Activated T-helper 1 cell treated with anti-CD3 and anti-CD28 coated beads, Interleukin-12 subunit alpha, Interleukin-12 subunit beta, Interleukin-2, Interleukin-4 antibody, amounts not matched to agents 30 ng/mL and 10 ng/mL and 1 ng/mL, durations not matched to agents 14 hours and 24 hours and 36 hours (primary cell): ENCODE data around the gene FCN2. TPM values are rescaled to one million over a fixed set of nuclear protein-coding genes. Genes with fewer than 3 reads are reported as not detected.

Experiments
- DNase-seq: peaks from one replicate; pipeline ENCODE4 v3.0.0; 2021; ENCODE audit warnings: low spot score
- H3K27ac Mint-ChIP-seq: one replicate; pipeline ENCODE4 v1.8.0; 2021; ENCODE audit warnings: mild to moderate bottlenecking, mixed read lengths
- H3K27me3 Mint-ChIP-seq: one replicate; pipeline ENCODE4 v1.8.0; 2022; ENCODE audit warnings: mild to moderate bottlenecking, moderate library complexity, mixed read lengths; ENCODE audit not compliant: insufficient read depth
- H3K36me3 Mint-ChIP-seq: one replicate; pipeline ENCODE4 v1.8.0; 2021; ENCODE audit warnings: low read depth, mixed read lengths
- H3K4me1 Mint-ChIP-seq: one replicate; pipeline ENCODE4 v1.8.0; 2021; ENCODE audit warnings: low read depth, mixed read lengths
- H3K4me3 Mint-ChIP-seq: one replicate; pipeline ENCODE4 v1.8.0; 2021; ENCODE audit warnings: mild to moderate bottlenecking, moderate library complexity, mixed read lengths
- H3K9me3 Mint-ChIP-seq: one replicate; pipeline ENCODE4 v1.8.0; 2021; ENCODE audit warnings: mixed read lengths
- intact Hi-C: fragments of 100-400 bp; cut with micrococcal nuclease; formaldehyde crosslinking; loops from one replicate; pipeline ENCODE4 v1.15.1; 2024
- total RNA-seq: library from RNA; stranded (reverse); gene quantifications from 2 replicates; pipeline ENCODE4 v1.2.3, GENCODE V29; 2022

The FCN2 gene
- total RNA-seq, 1 donor from 2014 or later, result not detected

GRCh38 chr9:134899168-134899567 lies 18.6 kb downstream of the FCN2 start:
- no peaks in the 10 kb centered on the region for H3K27me3 Mint-ChIP-seq
- H3K9me3 Mint-ChIP-seq, result peaks cover 17% of the 10 kb centered on the region
- H3K27ac Mint-ChIP-seq, result no peak overlapping the region
- no peak for DNase-seq
- intact Hi-C loops, result no loop called here
- H3K4me1 Mint-ChIP-seq, result no peaks in the 10 kb centered on the region
- H3K4me3 Mint-ChIP-seq, result no peak overlapping the region
- H3K36me3 Mint-ChIP-seq, result no peaks in the 10 kb centered on the region

GRCh38 chr9:134899818-134900217 lies 19.2 kb downstream of the FCN2 start:
- Mint-ChIP-seq H3K4me3 (no peak overlapping the region), H3K4me1 (no peaks in the 10 kb centered on the region), H3K27me3 (peaks cover 1% of the 10 kb centered on the region), H3K9me3 (peaks cover 17% of the 10 kb centered on the region), H3K36me3 (no peaks in the 10 kb centered on the region), H3K27ac (no peak overlapping the region)
- intact Hi-C loops, result no loop called here
- DNase-seq, result no peak

GRCh38 chr9:134902936-134903335 lies 22.3 kb downstream of the FCN2 start:
- intact Hi-C loops, result no loop called here
- Mint-ChIP-seq H3K27ac (no peak overlapping the region), H3K4me1 (no peaks in the 10 kb centered on the region), H3K4me3 (no peak overlapping the region), H3K27me3 (peaks cover 3% of the 10 kb centered on the region), H3K36me3 (no peaks in the 10 kb centered on the region), H3K9me3 (peaks cover 11% of the 10 kb centered on the region)
- DNase-seq, result no peak

GRCh38 chr9:134908524-134909309 lies 28.1 kb downstream of the FCN2 start:
- H3K27me3 Mint-ChIP-seq, result peaks cover 11% of the 10 kb centered on the region
- H3K27ac Mint-ChIP-seq, result no peak overlapping the region
- H3K36me3 Mint-ChIP-seq, result no peaks in the 10 kb centered on the region
- no peak overlapping the region for H3K4me3 Mint-ChIP-seq
- no peaks in the 10 kb centered on the region for H3K9me3 Mint-ChIP-seq
- DNase-seq, result no peak
- no peaks in the 10 kb centered on the region for H3K4me1 Mint-ChIP-seq
- intact Hi-C loops, result no loop called here

- intact Hi-C loops, result no loop called here
- DNase-seq, result no peak
- peaks cover 10% of the 10 kb centered on the region for H3K27me3 Mint-ChIP-seq
- no peaks in the 10 kb centered on the region for H3K36me3 Mint-ChIP-seq
- H3K4me3 Mint-ChIP-seq, result no peak overlapping the region
- no peak overlapping the region for H3K27ac Mint-ChIP-seq
- H3K4me1 Mint-ChIP-seq, result no peaks in the 10 kb centered on the region
- H3K9me3 Mint-ChIP-seq, result no peaks in the 10 kb centered on the region
Measured at GRCh38 chr9:134909511-134910481, 29.2 kb downstream of the FCN2 start.

GRCh38 chr9:134912126-134912840 lies 31.7 kb downstream of the FCN2 start:
- Mint-ChIP-seq H3K36me3 (no peaks in the 10 kb centered on the region), H3K4me1 (no peaks in the 10 kb centered on the region), H3K27me3 (peaks cover 8% of the 10 kb centered on the region), H3K4me3 (no peak overlapping the region), H3K27ac (no peak overlapping the region), H3K9me3 (no peaks in the 10 kb centered on the region)
- intact Hi-C loops, result no loop called here
- no peak for DNase-seq

GRCh38 chr9:134913041-134913712 lies 32.6 kb downstream of the FCN2 start:
- H3K9me3 Mint-ChIP-seq, result no peaks in the 10 kb centered on the region
- intact Hi-C loops, result no loop called here
- H3K27ac Mint-ChIP-seq, result no peak overlapping the region
- H3K36me3 Mint-ChIP-seq, result no peaks in the 10 kb centered on the region
- no peak overlapping the region for H3K4me3 Mint-ChIP-seq
- no peaks in the 10 kb centered on the region for H3K4me1 Mint-ChIP-seq
- H3K27me3 Mint-ChIP-seq, result peaks cover 8% of the 10 kb centered on the region
- no peak for DNase-seq

GRCh38 chr9:134913713-134914500 lies 33.3 kb downstream of the FCN2 start:
- Mint-ChIP-seq H3K4me3 (no peak overlapping the region), H3K36me3 (no peaks in the 10 kb centered on the region), H3K9me3 (no peaks in the 10 kb centered on the region), H3K27ac (no peak overlapping the region), H3K27me3 (peaks cover 8% of the 10 kb centered on the region), H3K4me1 (no peaks in the 10 kb centered on the region)
- intact Hi-C loops, result no loop called here
- DNase-seq, result no peak

GRCh38 chr9:134914501-134914834 lies 33.9 kb downstream of the FCN2 start:
- Mint-ChIP-seq H3K9me3 (no peaks in the 10 kb centered on the region), H3K27me3 (peaks cover 8% of the 10 kb centered on the region), H3K36me3 (no peaks in the 10 kb centered on the region), H3K27ac (no peak overlapping the region), H3K4me3 (no peak overlapping the region), H3K4me1 (no peaks in the 10 kb centered on the region)
- intact Hi-C loops, result no loop called here
- DNase-seq, result no peak

GRCh38 chr9:134915046-134915985 lies 34.7 kb downstream of the FCN2 start:
- Mint-ChIP-seq H3K4me1 (no peaks in the 10 kb centered on the region), H3K27ac (no peak overlapping the region), H3K27me3 (peaks cover 5% of the 10 kb centered on the region), H3K36me3 (no peaks in the 10 kb centered on the region), H3K4me3 (no peak overlapping the region), H3K9me3 (peaks cover 5% of the 10 kb centered on the region)
- intact Hi-C loops, result no loop called here
- DNase-seq, result no peak

- Mint-ChIP-seq H3K36me3 (no peaks in the 10 kb centered on the region), H3K27ac (no peak overlapping the region), H3K27me3 (no peaks in the 10 kb centered on the region), H3K4me3 (no peak overlapping the region), H3K9me3 (peaks cover 5% of the 10 kb centered on the region), H3K4me1 (no peaks in the 10 kb centered on the region)
- no peak for DNase-seq
- intact Hi-C loops, result no loop called here
Measured at GRCh38 chr9:134916161-134916665, 35.6 kb downstream of the FCN2 start.
